GM10248 (cell line): ENCODE measurements around the gene NECTIN2.
A peak's percentile ranks its signal among the peaks of the same experiment; 100 is the strongest.

Experiments
- CTCF ChIA-PET: fragments of 300-600 bp; sonication (Branson Sonifier 250); formaldehyde crosslinking; extraction: SDS; loops from one replicate; lab custom pipeline; 2021; ENCODE audit warnings: antibody characterized with exemption; lab: Yijun Ruan, JAX
- POLR2A ChIA-PET: fragments of 350-650 bp; sonication (Branson Sonifier 250); formaldehyde crosslinking; extraction: SDS; loops from one replicate; lab custom pipeline; 2020; ENCODE audit warnings: antibody characterized with exemption; lab: Yijun Ruan, JAX
- DNase-seq: peaks from one replicate; pipeline ENCODE4 v3.0.0; 2012; ENCODE audit errors: extremely low spot score
- TF ChIP-seq, protein P1 (sequence below): IDR thresholded peaks from 2 replicates; pipeline ENCODE4 v1.5.1; 2012; ENCODE audit warnings: mild to moderate bottlenecking, low read depth; ENCODE audit errors: extremely low read depth, missing control alignments, control extremely low read depth

Gene NECTIN2

DNA sequence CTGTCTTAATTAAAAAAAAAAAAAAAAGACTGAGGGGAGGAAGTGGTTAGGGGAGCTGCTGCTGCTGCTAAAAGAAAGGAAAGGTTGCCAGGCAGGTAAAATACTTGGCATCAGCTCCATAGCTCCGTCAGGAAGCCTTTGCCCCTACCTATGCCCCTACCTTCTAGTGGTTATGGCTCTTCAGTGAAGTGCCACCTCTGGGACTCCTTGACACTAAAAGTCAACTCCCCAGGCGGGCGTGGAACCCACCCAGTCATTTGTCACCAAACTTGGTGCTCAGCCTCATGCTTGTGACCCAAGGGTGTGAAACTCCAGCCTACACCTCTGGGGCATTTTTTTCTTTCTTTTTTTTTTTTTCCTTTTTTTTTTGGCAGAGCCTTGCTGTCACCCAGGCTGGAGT, 4.9 kb upstream of the NECTIN2 start:
- POLR2A ChIA-PET = no interaction called here
- TF ChIP-seq, protein P1, sequence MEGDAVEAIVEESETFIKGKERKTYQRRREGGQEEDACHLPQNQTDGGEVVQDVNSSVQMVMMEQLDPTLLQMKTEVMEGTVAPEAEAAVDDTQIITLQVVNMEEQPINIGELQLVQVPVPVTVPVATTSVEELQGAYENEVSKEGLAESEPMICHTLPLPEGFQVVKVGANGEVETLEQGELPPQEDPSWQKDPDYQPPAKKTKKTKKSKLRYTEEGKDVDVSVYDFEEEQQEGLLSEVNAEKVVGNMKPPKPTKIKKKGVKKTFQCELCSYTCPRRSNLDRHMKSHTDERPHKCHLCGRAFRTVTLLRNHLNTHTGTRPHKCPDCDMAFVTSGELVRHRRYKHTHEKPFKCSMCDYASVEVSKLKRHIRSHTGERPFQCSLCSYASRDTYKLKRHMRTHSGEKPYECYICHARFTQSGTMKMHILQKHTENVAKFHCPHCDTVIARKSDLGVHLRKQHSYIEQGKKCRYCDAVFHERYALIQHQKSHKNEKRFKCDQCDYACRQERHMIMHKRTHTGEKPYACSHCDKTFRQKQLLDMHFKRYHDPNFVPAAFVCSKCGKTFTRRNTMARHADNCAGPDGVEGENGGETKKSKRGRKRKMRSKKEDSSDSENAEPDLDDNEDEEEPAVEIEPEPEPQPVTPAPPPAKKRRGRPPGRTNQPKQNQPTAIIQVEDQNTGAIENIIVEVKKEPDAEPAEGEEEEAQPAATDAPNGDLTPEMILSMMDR = no peak
- peak; percentile 8 for DNase-seq
- CTCF ChIA-PET = interaction anchor here (1.2 to 4.5 kb wide), 3 partner anchors 57 to 117 kb away, joined by 6 to 21 read pairs (median 8); no protein-coding TSS in a partner anchor

DNA sequence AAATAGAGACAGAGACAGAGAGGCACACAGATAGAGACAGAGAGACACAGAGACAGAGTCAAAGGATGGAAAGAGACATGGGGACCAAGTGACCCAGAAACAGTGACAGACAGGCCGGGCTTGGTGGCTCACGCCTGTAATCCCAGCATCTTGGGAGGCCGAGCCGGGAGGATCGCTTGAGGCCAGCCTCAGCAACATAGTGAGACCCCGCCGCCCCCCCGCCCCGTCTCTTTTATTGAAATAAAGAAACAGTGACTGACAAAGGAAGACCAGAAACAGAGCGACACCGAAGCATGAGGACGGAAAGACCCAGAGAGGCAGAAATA, 848 bp upstream of the NECTIN2 start:
- no peak for DNase-seq
- CTCF ChIA-PET = interaction anchor here (1.0 to 1.4 kb wide), 3 partner anchors 14 to 274 kb away, joined by 3 to 4 read pairs (median 4); no protein-coding TSS in a partner anchor
- TF ChIP-seq, protein P1 = no peak
- POLR2A ChIA-PET = interaction anchor here (0.6 to 0.7 kb wide), 4 partner anchors 75 to 1623 kb away, joined by 3 to 5 read pairs (median 5); no protein-coding TSS in a partner anchor

DNA sequence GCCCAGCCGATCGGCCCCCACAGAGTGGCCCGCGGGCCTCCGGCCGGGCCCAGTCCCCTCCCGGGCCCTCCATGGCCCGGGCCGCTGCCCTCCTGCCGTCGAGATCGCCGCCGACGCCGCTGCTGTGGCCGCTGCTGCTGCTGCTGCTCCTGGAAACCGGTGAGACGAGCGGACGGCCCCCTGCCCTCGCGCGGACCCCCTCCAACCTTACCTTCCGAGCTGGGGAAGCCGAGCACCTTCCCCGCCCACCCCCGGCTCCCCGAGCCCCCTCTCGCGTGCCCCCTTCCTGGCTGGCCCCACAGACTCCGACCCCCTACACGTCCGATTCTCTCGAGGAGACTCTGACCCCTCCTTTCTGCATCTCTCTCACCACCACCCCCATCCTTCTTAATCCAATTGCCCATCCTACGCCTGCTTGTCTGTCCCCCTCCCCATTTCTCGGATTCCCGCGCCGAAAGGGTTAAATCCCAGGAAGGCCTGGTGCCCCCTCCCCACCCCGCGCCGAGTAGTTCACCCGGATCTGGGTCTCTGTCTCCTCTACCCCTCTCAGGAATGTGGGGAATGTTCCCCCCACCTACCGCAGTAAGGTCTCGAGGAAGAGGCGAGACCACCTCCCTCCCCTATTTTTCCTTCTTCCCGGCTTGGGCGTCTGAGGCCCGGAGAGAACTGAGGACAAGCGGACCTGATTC, 502 bp downstream of the NECTIN2 start:
- ChIA-PET CTCF (interaction anchor here (0.7 to 2.6 kb wide), 12 partner anchors 12 to 193 kb away, joined by 3 to 10 read pairs (median 3); no protein-coding TSS in a partner anchor), POLR2A (no interaction called here)
- DNase-seq = peak; percentile 16
- TF ChIP-seq, protein P1 = no peak

DNA sequence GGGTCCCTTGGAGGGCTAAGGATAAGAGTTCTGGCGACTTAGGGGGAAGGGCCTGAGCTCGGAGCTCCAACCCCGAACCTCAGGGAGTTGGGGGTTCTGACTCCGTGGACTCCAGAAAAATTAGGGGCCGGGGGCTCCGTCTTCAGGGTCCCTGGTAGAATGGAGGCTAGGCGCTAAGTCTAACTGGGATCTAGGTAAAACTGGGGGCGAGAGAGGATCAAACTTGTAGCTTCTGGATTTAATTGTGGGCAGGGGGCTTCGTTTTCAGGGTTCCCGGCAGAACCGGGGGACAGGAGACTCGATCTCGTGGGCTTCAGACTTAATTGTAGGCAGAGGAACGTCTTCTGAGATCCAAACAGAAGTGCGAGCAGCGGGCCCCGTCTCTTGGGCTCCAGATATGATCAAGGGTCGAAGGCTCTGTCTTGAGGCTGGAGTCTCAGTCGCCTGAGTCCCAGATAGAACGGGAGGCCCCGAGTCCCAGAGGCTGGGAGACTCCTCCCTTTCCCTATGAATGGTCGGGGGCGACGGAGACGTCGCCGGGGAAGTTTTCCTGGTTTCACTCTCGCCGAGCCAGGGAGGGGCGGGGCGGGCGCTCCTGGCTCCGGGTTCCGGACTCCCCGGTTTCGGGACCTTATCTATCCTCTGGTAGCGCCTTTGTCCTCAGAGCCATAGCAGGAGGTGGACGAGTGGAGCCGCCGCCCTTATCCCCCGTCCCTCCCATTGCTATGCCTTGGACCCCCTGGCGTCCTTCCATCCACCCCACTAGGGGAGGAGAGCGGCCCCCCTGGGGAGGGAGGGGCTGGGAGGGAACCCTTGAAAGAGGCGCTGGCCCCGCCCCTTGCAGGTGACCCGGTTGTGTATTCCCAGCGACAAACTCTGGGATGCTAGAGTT, 1.3 kb downstream of the NECTIN2 start:
- POLR2A ChIA-PET = no interaction called here
- TF ChIP-seq, protein P1 = no peak
- peak; percentile 14 for DNase-seq
- CTCF ChIA-PET = interaction anchor here (0.7 to 2.6 kb wide), 5 partner anchors 11 to 193 kb away, joined by 3 to 10 read pairs (median 3); no protein-coding TSS in a partner anchor

DNA sequence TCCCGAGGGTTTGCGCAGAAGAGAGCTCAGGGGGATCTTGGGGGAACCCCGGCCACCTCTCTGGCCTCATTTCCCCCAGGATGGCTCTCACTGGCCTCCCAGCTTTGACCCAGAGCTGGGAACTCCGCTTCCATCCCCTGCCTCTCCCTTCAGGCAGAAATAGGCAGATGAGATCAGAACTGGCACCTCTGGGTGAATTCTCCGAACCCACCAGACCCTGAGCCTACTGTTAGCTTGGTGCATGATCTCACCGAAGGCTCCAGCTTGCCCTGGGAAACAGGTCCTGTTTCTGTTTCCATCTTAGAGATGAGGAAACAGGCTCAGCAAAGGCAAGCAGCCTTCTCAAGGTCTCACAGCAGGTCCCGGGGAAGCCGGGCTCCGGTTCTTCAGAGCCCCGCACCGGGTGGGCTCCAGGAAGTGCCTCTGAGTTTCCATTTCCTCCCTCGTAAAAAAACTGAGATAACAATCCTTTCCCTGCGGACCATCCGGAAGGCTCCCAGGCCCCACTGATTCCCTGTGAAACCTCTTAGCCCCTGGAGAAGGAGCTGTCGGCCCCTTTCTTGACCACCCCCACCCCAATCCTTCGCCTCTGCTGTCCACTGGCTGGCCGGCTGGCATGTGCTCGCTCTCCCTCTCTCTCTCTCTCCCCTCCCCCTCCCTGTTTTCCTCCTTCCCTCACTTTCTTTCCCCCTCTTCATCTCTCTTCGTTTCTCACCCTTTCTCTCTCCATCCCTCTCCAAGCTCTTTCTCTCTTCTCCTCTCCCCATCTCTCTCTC, 2.1 kb downstream of the NECTIN2 start:
- DNase-seq = peak; percentile 18
- TF ChIP-seq, protein P1 = no peak
- POLR2A ChIA-PET = no interaction called here
- CTCF ChIA-PET = interaction anchor here (1.0 to 2.6 kb wide), 5 partner anchors 10 to 191 kb away, joined by 3 to 10 read pairs (median 3); no protein-coding TSS in a partner anchor
